Measurements from ENCODE around the gene MEI1. TPM values are rescaled to one million over a fixed set of nuclear protein-coding genes. Genes with fewer than 3 reads are reported as not detected.

MEI1 gene
- total RNA-seq, 1 donor = 0.36 TPM

DNA sequence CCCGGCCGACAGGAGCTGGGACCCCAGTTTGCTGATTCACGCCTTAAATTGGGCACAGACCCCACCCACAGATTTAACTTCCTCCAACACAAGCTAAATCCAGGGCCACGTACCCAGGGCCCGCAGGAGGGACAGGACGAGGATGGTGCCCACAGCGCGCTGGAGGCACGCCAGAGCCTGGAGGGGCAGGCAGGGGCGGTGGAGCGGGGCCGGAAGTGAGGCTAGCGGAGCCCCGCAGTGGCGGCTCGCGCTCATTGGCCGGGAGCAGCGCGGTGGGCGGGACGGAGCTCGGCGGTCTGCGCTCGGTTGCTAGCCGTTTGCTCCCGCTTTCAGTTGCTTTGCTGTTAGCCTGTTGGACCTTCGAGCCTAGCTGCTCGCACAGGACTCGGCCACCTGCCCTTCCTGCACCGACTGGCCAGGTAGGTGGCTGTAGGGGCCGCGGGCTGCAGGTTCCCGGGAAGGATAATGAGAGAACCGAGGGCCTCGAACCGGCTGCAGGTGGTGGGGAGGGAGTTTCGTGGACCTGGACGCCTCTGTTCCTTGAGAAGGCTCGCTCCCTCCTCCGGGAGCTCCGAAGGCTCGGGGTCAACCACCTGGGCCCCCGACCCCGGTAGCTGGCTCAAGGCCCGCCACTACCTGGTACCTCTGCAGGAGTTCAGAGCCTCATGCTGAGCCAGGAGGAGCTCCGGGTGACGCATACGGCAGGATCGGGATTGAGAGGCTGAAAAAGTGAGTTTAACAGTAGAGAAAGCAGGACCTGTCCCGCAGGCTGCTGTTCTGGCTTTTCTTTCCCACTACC, 101.2 kb downstream of the MEI1 start, which contains the start of gene CCDC134:
TSS of gene CCDC134 (plus strand) at position 332 of the 799 bp plus-strand sequence. CDS start 8,212 bp downstream, outside the sequence.
- TF ChIP-seq CTCF (IDR thresholded peaks at IDR 0.05; ENCODE audit: extremely low read depth, low read depth, low read length) = no peak
- H3K27ac ChIP-seq (ENCODE audit: low read depth, low read length) = peak within 1 kb of the TSS; percentile 37
- peak within 1 kb of the TSS; percentile 92 for H3K4me2 ChIP-seq (ENCODE audit: insufficient read depth, low read length)
- peaks cover 16% of the 10 kb centered on the region for H3K79me2 ChIP-seq (ENCODE audit: insufficient read depth, low read length)
- peak within 1 kb of the TSS; percentile 90 for H2AFZ ChIP-seq (ENCODE audit: low read length)
- H3K36me3 ChIP-seq (ENCODE audit: insufficient read depth, low read length) = no peaks in the 10 kb centered on the region
- H4K20me1 ChIP-seq (ENCODE audit: insufficient read depth, low read length) = no peaks in the 10 kb centered on the region
- H3K4me3 ChIP-seq (ENCODE audit: insufficient read depth, low read length) = peak within 1 kb of the TSS; percentile 99
- H3K27me3 ChIP-seq (ENCODE audit: insufficient read depth, low read length) = no peaks in the 10 kb centered on the region
- DNase-seq (ENCODE audit: insufficient read length, low spot score, missing footprints) = peak; percentile 99
- peaks cover 12% of the 10 kb centered on the region for H3K4me1 ChIP-seq (ENCODE audit: insufficient read depth, low read length)
- no peaks in the 10 kb centered on the region for H3K9me3 ChIP-seq (ENCODE audit: low read depth, low read length)

- peaks cover 12% of the 10 kb centered on the region for H3K4me1 ChIP-seq (ENCODE audit: insufficient read depth, low read length)
- no peaks in the 10 kb centered on the region for H3K9me3 ChIP-seq (ENCODE audit: low read depth, low read length)
- H3K79me2 ChIP-seq (ENCODE audit: insufficient read depth, low read length) = peaks cover 16% of the 10 kb centered on the region
- H4K20me1 ChIP-seq (ENCODE audit: insufficient read depth, low read length) = no peaks in the 10 kb centered on the region
- H3K36me3 ChIP-seq (ENCODE audit: insufficient read depth, low read length) = no peaks in the 10 kb centered on the region
- H2AFZ ChIP-seq (ENCODE audit: low read length) = peak overlapping the region; percentile 90
- H3K27me3 ChIP-seq (ENCODE audit: insufficient read depth, low read length) = no peaks in the 10 kb centered on the region
- no peak for TF ChIP-seq CTCF (IDR thresholded peaks at IDR 0.05; ENCODE audit: extremely low read depth, low read depth, low read length)
- peak; percentile 67 for DNase-seq (ENCODE audit: insufficient read length, low spot score, missing footprints)
- peak overlapping the region; percentile 37 for H3K27ac ChIP-seq (ENCODE audit: low read depth, low read length)
- peak overlapping the region; percentile 92 for H3K4me2 ChIP-seq (ENCODE audit: insufficient read depth, low read length)
- H3K4me3 ChIP-seq (ENCODE audit: insufficient read depth, low read length) = peak overlapping the region; percentile 99
Observed at GRCh38 chr22:41801147-41801819, 102.0 kb downstream of the MEI1 start.

DNA sequence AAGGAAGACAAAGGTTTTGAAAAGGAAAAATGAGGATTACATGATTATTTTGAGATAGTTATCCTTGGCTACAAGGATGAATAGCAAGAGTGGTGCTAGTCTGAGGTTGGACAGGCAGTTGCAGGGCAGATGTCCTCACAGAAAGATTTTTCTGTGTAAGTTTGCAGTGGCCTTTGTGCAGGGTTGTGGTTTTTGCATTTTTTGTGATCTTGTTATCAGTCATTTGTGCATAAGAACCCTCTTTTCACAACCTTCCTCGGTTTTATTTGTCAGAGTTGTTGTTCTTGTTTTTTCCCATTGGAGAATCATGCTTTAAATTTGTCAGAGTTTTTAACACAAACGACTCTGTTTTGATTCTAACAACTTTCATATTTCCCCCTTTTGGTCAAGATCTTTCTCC, 102.6 kb downstream of the MEI1 start:
- H2AFZ ChIP-seq (ENCODE audit: low read length) = no peak overlapping the region
- no peaks in the 10 kb centered on the region for H3K27me3 ChIP-seq (ENCODE audit: insufficient read depth, low read length)
- peaks cover 12% of the 10 kb centered on the region for H3K4me1 ChIP-seq (ENCODE audit: insufficient read depth, low read length)
- no peak overlapping the region for H3K27ac ChIP-seq (ENCODE audit: low read depth, low read length)
- H3K9me3 ChIP-seq (ENCODE audit: low read depth, low read length) = no peaks in the 10 kb centered on the region
- TF ChIP-seq CTCF (IDR thresholded peaks at IDR 0.05; ENCODE audit: extremely low read depth, low read depth, low read length) = no peak
- no peak overlapping the region for H3K4me3 ChIP-seq (ENCODE audit: insufficient read depth, low read length)
- DNase-seq (ENCODE audit: insufficient read length, low spot score, missing footprints) = peak; percentile 61
- H3K79me2 ChIP-seq (ENCODE audit: insufficient read depth, low read length) = peaks cover 16% of the 10 kb centered on the region
- peak overlapping the region; percentile 92 for H3K4me2 ChIP-seq (ENCODE audit: insufficient read depth, low read length)
- no peaks in the 10 kb centered on the region for H4K20me1 ChIP-seq (ENCODE audit: insufficient read depth, low read length)
- no peaks in the 10 kb centered on the region for H3K36me3 ChIP-seq (ENCODE audit: insufficient read depth, low read length)

DNA sequence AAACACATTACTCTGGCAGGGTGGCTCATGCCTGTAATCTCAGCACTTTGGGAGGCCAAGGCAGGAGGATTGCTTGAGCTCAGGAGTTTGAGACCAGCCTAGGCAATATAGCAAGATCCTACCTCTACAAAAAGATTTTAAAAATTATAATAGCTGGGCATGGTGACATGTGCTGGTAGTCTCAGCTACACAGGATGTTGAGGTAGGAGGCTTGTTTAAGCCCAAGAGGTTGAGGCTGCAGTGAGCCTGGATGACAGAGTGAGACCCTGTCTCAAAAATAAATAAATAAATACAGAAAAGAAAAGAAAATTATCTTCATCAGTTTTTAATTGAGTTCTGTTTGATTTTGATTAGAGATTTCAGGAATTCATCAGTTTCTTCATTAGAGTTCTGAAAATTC, 106.3 kb downstream of the MEI1 start:
- no peak for DNase-seq (ENCODE audit: insufficient read length, low spot score, missing footprints)
- Histone ChIP-seq H3K27ac (ENCODE audit: low read depth, low read length) (no peak overlapping the region), H3K4me3 (ENCODE audit: insufficient read depth, low read length) (no peak overlapping the region), H3K36me3 (ENCODE audit: insufficient read depth, low read length) (peaks cover 5% of the 10 kb centered on the region), H2AFZ (ENCODE audit: low read length) (no peak overlapping the region), H3K79me2 (ENCODE audit: insufficient read depth, low read length) (peaks cover 15% of the 10 kb centered on the region), H3K4me2 (ENCODE audit: insufficient read depth, low read length) (no peak overlapping the region), H3K27me3 (ENCODE audit: insufficient read depth, low read length) (no peaks in the 10 kb centered on the region), H4K20me1 (ENCODE audit: insufficient read depth, low read length) (no peaks in the 10 kb centered on the region), H3K9me3 (ENCODE audit: low read depth, low read length) (no peaks in the 10 kb centered on the region), H3K4me1 (ENCODE audit: insufficient read depth, low read length) (peaks cover 6% of the 10 kb centered on the region)
- no peak for TF ChIP-seq CTCF (IDR thresholded peaks at IDR 0.05; ENCODE audit: extremely low read depth, low read depth, low read length)

All from osteoblast (primary cell).